SH-SY5Y (cell line): ENCODE measurements around the gene CDC42EP3.

Experiments used
- GATA2 ChIP-seq: IDR thresholded peaks from 2 replicates; pipeline ENCODE4 v1.6.1; 2011; ENCODE audit warnings: mild to moderate bottlenecking, low read depth, low read length
- GATA3 ChIP-seq: IDR thresholded peaks from 2 replicates; pipeline ENCODE4 v1.6.1; 2011; ENCODE audit warnings: low read depth, mild to moderate bottlenecking, low read length, moderate library complexity

The CDC42EP3 gene

DNA sequence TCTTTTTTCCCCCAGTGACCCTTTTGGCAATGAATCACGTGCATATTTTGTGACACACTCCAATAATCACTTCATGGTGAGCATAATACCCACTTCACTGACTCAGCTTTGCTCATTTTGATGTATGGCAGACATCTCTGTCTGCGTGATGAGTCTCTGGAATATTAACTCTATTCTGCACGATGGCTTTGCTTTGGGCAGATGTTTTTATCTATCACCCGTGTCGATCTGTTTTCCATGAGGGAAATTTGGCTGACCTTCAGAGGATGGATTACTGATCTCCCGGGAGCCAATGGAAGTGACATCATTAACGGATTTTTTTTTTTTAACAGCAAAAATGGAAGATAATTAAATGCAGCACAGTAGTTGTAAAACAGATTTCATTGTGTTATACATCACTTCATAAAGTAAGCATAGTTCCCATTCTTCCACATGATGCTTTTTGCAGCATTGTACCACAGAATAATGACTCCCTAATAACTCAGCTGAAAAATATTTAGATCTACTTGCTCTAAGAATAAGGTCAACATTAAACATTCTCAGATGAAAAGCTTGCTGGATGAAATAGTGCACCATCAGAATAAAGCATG lies 29.8 kb downstream of the CDC42EP3 start:
- TF ChIP-seq GATA3, result peak; percentile 93
- peak; percentile 96 for TF ChIP-seq GATA2

DNA sequence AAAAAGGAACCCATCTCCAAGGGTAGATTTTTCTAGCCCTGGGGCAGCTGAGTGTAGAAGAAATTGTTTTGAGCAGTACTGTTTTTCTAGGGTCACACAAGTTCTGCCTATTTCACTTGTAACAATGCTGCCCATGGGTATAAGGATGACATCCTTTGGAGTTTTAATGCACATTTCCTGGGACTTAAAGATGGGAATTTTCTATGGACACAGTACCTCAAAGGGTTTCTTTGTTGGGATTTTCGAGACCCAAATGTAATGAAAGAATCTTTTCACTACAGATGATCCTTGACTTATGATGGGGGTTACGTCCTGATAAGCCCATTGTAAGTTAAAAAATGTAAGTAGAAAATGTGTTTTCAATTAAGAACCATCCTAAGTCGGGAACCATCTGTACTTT lies 31.8 kb downstream of the CDC42EP3 start:
- TF ChIP-seq GATA3, result no peak
- no peak for TF ChIP-seq GATA2

DNA sequence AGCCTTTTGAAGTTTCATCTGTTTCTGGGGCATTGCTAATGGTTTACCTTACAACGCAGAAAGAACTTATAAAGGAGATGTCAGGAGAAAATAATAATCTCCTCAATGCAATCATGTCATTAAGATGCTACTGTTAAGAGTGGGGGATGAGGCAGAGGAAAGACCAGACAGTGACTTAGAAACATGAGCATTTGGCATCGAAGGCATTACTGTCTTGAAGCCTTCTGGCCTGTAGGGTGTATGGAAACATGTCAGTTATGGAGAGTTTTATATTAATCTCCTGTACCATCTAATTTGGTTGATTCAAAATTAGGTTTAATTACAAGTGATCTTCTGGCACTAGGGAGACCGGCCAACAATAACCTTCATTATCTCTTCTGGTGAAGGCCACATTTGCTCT lies 32.5 kb downstream of the CDC42EP3 start:
- TF ChIP-seq GATA2 (no peak), GATA3 (no peak)

DNA sequence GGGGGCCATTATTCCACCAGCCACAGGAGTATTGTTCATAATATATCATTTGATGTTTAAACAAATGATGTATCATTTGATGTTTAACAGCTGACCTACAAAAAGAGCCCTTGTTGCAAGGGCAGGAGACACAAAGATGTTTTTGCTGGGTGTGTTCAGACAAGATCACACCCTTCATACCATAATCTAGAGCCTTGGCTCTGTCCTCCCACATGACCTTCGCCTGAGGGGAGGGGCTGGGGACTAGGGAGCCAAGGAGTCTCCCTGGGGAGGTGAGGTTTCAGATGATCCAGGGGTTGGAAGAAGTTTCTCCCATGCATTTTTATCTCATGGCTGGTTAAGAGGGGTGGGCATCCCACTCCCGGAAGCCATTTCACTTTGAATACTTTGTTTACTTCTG lies 33.5 kb downstream of the CDC42EP3 start:
- TF ChIP-seq GATA2 (no peak), GATA3 (no peak)

- TF ChIP-seq GATA2 (no peak), GATA3 (no peak)
These were observed 34.1 kb downstream of the CDC42EP3 start for GRCh38 chr2:37637190-37637860.

DNA sequence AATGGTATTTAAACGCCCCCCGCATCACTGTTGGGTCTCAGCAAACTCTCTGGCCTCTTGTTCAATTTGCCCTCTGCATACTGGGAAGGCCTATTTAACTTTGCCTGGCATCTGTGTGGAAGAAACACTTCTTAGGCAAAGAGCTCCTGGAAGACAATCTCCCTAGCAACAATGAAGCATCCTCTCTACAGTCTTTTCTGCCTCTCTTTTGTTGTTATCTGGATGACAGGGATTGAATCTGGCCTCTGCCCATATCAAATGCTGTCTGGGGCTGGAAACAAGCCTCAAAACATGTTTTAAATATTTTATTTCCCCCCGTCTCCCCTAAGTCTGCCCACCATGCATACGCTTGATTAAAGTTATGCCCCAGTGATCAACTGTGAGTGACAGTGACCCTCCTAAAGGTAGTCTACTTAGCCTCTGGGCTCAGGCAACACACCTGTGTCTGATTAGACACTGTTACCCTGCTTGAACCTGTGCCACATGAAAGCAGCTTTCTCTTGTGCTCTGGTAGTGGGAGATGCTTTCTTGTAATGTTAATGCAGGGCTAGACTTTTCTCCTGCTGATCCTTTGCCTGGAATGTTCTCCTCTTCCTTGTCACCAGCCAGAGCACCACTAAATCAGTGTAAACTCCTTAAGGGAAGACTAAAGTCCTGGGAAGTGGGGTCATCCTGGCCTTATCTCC lies 34.9 kb downstream of the CDC42EP3 start:
- TF ChIP-seq GATA2 (no peak), GATA3 (no peak)

DNA sequence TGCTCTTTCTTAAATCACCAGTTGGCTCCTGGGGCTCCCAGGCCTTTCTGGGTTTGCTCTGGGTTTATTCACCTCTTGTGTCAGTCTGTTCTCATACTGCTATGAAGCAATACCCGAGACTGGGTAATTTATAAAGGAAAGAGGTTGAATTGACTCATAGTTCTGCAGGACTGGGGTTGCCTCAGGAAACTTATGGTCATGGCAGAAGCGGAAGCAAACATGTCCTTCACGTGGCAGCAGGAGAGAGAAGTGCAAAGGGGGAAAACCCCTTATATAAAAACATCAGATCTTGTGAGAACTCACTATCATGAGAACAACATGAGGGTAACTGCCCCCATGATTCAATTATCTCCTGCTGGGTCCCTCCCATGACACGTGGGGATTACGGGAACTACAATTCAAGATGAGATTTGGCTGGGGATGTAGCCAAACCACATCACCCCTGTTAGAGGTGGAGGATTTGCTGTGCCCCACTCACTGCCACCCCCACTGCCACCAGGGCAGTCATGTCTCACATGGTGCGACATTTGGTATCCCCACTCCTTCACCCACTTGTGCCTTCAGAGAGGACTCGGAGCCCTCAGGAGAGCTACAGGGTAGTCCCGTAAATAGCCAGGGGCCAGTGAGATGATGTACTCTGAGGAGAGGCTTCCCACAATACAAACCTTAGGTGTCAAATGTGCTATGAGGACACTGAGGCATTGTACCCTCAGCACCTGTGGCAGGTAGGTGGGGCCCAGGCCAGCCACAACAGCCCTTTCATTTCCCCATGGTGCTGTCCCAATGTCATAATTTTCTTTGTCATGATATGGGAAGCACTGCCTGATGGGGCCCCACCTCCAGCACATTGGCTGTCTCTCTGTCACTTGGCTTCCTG lies 35.7 kb downstream of the CDC42EP3 start:
- TF ChIP-seq GATA3 (no peak), GATA2 (no peak)

DNA sequence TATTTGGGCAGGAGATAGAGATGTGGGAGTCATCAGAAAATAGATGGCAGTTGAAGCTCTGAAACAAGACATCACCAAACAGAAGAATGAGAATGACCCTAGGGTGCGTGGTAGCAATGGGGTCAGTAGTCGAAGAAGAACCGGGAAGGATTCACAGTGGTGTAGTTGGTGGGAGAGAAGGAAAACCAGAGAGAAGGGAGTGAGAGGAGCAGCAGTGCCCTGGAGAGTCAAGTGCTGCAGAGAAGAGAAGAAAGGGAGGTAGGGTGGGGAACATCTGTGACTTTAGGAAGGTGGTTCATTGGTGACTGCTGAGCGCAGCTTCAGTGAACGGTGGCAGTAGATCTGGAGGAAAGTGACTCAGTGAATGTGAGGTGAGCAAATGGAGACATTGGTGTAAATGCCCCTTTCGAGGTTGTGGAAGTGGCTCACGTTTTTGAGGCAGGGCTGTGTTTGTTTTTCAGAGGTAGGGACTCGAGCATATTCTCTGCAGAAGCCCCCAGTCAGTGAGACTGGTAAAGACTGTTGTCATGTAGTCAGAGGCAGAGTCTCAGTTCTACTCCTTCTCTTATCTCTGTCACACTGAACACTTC lies 36.4 kb downstream of the CDC42EP3 start:
- TF ChIP-seq GATA3 (no peak), GATA2 (no peak)

DNA sequence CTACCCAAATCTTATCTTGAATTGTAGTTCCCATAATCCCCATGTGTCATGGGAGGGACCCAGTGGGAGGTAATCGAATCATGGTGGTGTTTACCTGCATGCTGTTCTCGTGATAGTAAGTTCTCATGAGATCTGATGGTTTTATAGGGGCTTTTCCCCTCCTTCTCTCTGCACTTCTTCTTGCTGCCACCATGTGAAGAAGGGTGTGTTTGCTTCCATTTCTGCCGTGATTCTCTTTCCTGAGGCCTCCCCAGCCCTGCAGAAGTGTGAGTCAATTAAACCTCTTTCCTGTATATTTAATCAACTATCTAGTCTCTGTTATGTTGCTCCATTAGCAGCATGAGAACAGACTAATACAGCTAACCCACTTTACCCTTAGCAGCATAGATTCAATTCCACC lies 37.6 kb downstream of the CDC42EP3 start:
- TF ChIP-seq GATA2 (no peak), GATA3 (no peak)

GRCh38 chr2:37633234-37633633 lies 38.2 kb downstream of the CDC42EP3 start:
- TF ChIP-seq GATA2, result no peak
- no peak for TF ChIP-seq GATA3

GRCh38 chr2:37632310-37632709 lies 39.1 kb downstream of the CDC42EP3 start:
- TF ChIP-seq GATA2 (no peak), GATA3 (no peak)

DNA sequence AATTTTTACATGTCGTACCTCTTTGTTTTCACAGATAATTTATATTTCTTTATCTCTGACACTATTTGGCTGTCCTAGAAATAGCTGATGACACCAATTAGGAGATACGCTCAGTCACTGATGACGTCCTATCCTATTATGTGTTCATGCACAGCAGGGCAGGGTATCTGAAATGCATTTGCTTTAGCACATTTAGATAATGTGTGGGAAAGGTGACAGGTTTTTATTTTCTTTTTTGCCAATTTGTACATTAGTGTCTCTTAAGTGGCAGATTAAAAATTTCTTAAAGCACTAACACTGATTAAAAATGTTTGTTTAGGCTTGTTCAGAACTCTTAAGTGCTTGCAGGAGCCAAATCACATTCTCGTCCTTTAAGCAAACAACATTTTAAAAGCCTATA lies 39.7 kb downstream of the CDC42EP3 start:
- TF ChIP-seq GATA3 (no peak), GATA2 (no peak)

GRCh38 chr2:37631292-37631691 lies 40.1 kb downstream of the CDC42EP3 start:
- TF ChIP-seq GATA3 (no peak), GATA2 (no peak)

- no peak for TF ChIP-seq GATA3
- no peak for TF ChIP-seq GATA2
These were observed 40.7 kb downstream of the CDC42EP3 start for GRCh38 chr2:37630776-37631175.

GRCh38 chr2:37630301-37630700 lies 41.1 kb downstream of the CDC42EP3 start:
- no peak for TF ChIP-seq GATA2
- TF ChIP-seq GATA3, result no peak
